Mucosa of descending colon (tissue), 3 donors: ENCODE measurements around the gene FAM20B. TPM values are rescaled to one million over a fixed set of nuclear protein-coding genes. Genes with fewer than 3 reads are reported as not detected.

Experiments used
- ATAC-seq: fragments of 200-7000 bp; cut with Tn5 transposase; one replicate; pipeline ENCODE4 v1.9.1; 2020; ENCODE audit warnings: mild to moderate bottlenecking, moderate library complexity
- DNase-seq, 3 donors: peaks; one replicate each; pipeline ENCODE4 v3.0.0-alpha.2; 2020
- H3K36me3 ChIP-seq: fragments of 200-600 bp; one replicate; pipeline ENCODE4 v1.8.0; 2021; ENCODE audit warnings: low read depth, mild to moderate bottlenecking
- H3K4me1 ChIP-seq: fragments of 200-600 bp; one replicate; pipeline ENCODE4 v1.8.0; 2021; ENCODE audit warnings: low read depth, mild to moderate bottlenecking
- H3K4me3 ChIP-seq: fragments of 200-600 bp; one replicate; pipeline ENCODE4 v1.8.0; 2021; ENCODE audit warnings: mild to moderate bottlenecking
- H3K9me3 ChIP-seq: fragments of 200-600 bp; one replicate; pipeline ENCODE4 v1.8.0; 2021; ENCODE audit warnings: mild to moderate bottlenecking
- CTCF ChIP-seq: fragments of 200-600 bp; IDR thresholded peaks from one replicate; pipeline ENCODE4 v1.8.0; 2022; ENCODE audit warnings: antibody characterized with exemption, mild to moderate bottlenecking
- intact Hi-C, 2 donors: fragments of 100-400 bp; cut with DNase I in 1 of 2; cut with micrococcal nuclease in 1 of 2; formaldehyde crosslinking; loops; one replicate each; pipeline versions ENCODE4 v1.11.0 to v1.11.1; 2022; cut with DNase I, micrococcal nuclease
- total RNA-seq, 3 donors: library from RNA; stranded (reverse); fragmentation: NEBNext Ultra II Directional in 2 of 3; extraction: Animal tissue kit (Norgen Biotek cat#: 25700) in 2 of 3; gene quantifications; one replicate each; pipeline versions ENCODE4 v1.2.1 to v1.2.4, GENCODE V29; 2021 to 2023
- donor health status: DM: no; HTN: no; CAD: no; lungs with moderate emphysema.
- donor health status: DM: no; HTN: no; CAD: no.
- donor health status: DM: no; HTN: yes; CAD: no.

The FAM20B gene
- total RNA-seq, 3 donors from 2014 or later = 28.6 to 86.8 (median 36.5) TPM

- Histone ChIP-seq H3K9me3 (no peaks in the 10 kb centered on the region), H3K36me3 (peaks cover 5% of the 10 kb centered on the region), H3K4me3 (no peak overlapping the region), H3K4me1 (peaks cover 7% of the 10 kb centered on the region)
- TF ChIP-seq CTCF = no peak
- intact Hi-C loops = no loop called here
- ATAC-seq (no peak), DNase-seq (no peak)
Measured at GRCh38 chr1:179115181-179115580, 89.5 kb downstream of the FAM20B start.

GRCh38 chr1:179119513-179119912 lies 93.8 kb downstream of the FAM20B start:
- no peaks in the 10 kb centered on the region for H3K36me3 ChIP-seq
- H3K9me3 ChIP-seq = no peaks in the 10 kb centered on the region
- DNase-seq = no peak
- ATAC-seq = peak; percentile 55
- no peak for TF ChIP-seq CTCF
- intact Hi-C loops = no loop called here
- H3K4me1 ChIP-seq = peaks cover 7% of the 10 kb centered on the region
- H3K4me3 ChIP-seq = no peak overlapping the region

GRCh38 chr1:179120736-179121135 lies 95.0 kb downstream of the FAM20B start:
- TF ChIP-seq CTCF = no peak
- ATAC-seq (no peak), DNase-seq (no peak)
- no peaks in the 10 kb centered on the region for H3K36me3 ChIP-seq
- H3K9me3 ChIP-seq = no peaks in the 10 kb centered on the region
- no peak overlapping the region for H3K4me3 ChIP-seq
- intact Hi-C loops = loop anchor here in 1 of 2 donors (10.0 kb wide), 1 partner anchor 74 kb away; no protein-coding TSS in a partner anchor
- peaks cover 7% of the 10 kb centered on the region for H3K4me1 ChIP-seq

GRCh38 chr1:179121159-179121938 lies 95.7 kb downstream of the FAM20B start:
- Histone ChIP-seq H3K36me3 (no peaks in the 10 kb centered on the region), H3K4me3 (no peak overlapping the region), H3K4me1 (peaks cover 7% of the 10 kb centered on the region), H3K9me3 (no peaks in the 10 kb centered on the region)
- peak; percentile 58 for ATAC-seq
- no peak for TF ChIP-seq CTCF
- DNase-seq = peak in 1 of 3 donors; percentile 83
- intact Hi-C loops = loop anchor here in 1 of 2 donors (10.0 kb wide), 1 partner anchor 73 kb away; no protein-coding TSS in a partner anchor

GRCh38 chr1:179124873-179125272 lies 99.2 kb downstream of the FAM20B start:
- H3K9me3 ChIP-seq = no peaks in the 10 kb centered on the region
- intact Hi-C loops = loop anchor here in 1 of 2 donors (10.0 kb wide), 1 partner anchor 70 kb away; no protein-coding TSS in a partner anchor
- no peak overlapping the region for H3K4me3 ChIP-seq
- DNase-seq = no peak
- no peak for ATAC-seq
- no peaks in the 10 kb centered on the region for H3K36me3 ChIP-seq
- peaks cover under 1% of the 10 kb centered on the region for H3K4me1 ChIP-seq
- TF ChIP-seq CTCF = no peak

Other genes with a start within 250 kb of the FAM20B start
- gene ANGPTL1, start 154.8 kb upstream of the FAM20B start, total RNA-seq = 10 to 100 TPM in 2 of 3 donors, 1 to 10 TPM in 1; 2.8 to 98.1 (median 18.4) TPM
- gene TOR3A, start 56.2 kb downstream of the FAM20B start, total RNA-seq = 10 to 100 TPM; 22.8 to 28.1 (median 25.3) TPM
- gene ABL2, start 203.8 kb downstream of the FAM20B start, total RNA-seq = 10 to 100 TPM; 14.8 to 22.2 (median 18.6) TPM